Activated CD8-positive, alpha-beta T cell treated with anti-CD3 and anti-CD28 coated beads, Interleukin-2, amount 10 ng/mL, durations not matched to agents 7 days and 5 days (primary cell): Measurements from ENCODE around the gene CAMSAP1. TPM values are rescaled to one million over a fixed set of nuclear protein-coding genes. Genes with fewer than 3 reads are reported as not detected.

Experiments
- ATAC-seq: fragments of 150-1000 bp; cut with Tn5 transposase; one replicate; pipeline ENCODE4 v1.10.0; 2021; ENCODE audit warnings: moderate library complexity
- CTCF ChIA-PET: fragments of 350-600 bp; sonication (Branson Sonifier 250); formaldehyde crosslinking; loops from one replicate; lab custom pipeline; 2021; ENCODE audit warnings: antibody characterized with exemption; lab: Charles Lee
- POLR2A ChIA-PET: fragments of 350-600 bp; sonication (Branson Sonifier 250); formaldehyde crosslinking; loops from one replicate; lab custom pipeline; 2021; ENCODE audit warnings: antibody characterized with exemption; lab: Charles Lee
- DNase-seq: peaks from one replicate; pipeline ENCODE4 v3.0.0-alpha.2; 2020
- H3K27ac Mint-ChIP-seq: one replicate; pipeline ENCODE4 v1.8.0; 2021; ENCODE audit warnings: mild to moderate bottlenecking, mixed read lengths
- H3K27me3 Mint-ChIP-seq: one replicate; pipeline ENCODE4 v1.8.0; 2021; ENCODE audit warnings: low read depth, mixed read lengths
- H3K36me3 Mint-ChIP-seq: one replicate; pipeline ENCODE4 v1.8.0; 2021; ENCODE audit warnings: low read depth, mixed read lengths
- H3K4me1 Mint-ChIP-seq: one replicate; pipeline ENCODE4 v1.8.0; 2021; ENCODE audit warnings: low read depth, mixed read lengths
- H3K4me3 Mint-ChIP-seq: one replicate; pipeline ENCODE4 v1.8.0; 2021; ENCODE audit warnings: mild to moderate bottlenecking, mixed read lengths
- H3K9me3 Mint-ChIP-seq: one replicate; pipeline ENCODE4 v1.8.0; 2022; ENCODE audit warnings: mixed read lengths; ENCODE audit not compliant: insufficient read depth
- total RNA-seq, 2 experiments: library from RNA; stranded (reverse); gene quantifications; one replicate each; pipeline ENCODE4 v1.2.3, GENCODE V29; 2021

The CAMSAP1 gene
- total RNA-seq, 2 experiments from 2014 or later: 20.3 to 21.5 TPM

DNA sequence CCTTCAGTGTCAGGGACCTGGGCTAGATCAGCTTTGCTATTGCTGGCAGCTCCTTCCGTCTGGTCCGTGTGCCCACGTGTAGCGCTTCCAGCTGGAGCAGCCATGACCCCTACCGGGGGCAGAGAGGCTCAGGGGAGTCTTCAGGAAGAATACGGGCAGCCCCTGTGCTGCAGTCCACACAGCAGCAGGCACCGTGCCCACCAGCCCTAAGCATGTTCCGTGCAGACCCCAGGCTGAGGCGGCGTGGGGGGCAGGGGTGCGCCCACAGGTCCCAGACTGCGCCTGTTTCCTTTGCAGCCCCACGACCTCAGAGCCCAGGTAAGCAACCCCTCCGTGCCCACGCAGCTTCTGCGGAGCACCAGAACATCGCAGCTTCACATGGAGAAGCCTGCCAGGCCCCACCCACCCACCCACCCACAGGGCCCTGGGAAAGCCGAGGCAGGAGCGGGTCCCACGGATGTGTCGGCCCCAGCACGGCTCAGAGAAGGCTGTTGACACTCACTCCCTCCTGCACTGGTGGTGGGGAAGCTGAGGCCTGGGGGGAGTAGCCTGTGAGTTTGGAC, 122.3 kb downstream of the CAMSAP1 start:
- Mint-ChIP-seq H3K27ac (no peak overlapping the region), H3K9me3 (no peaks in the 10 kb centered on the region), H3K36me3 (no peaks in the 10 kb centered on the region)

DNA sequence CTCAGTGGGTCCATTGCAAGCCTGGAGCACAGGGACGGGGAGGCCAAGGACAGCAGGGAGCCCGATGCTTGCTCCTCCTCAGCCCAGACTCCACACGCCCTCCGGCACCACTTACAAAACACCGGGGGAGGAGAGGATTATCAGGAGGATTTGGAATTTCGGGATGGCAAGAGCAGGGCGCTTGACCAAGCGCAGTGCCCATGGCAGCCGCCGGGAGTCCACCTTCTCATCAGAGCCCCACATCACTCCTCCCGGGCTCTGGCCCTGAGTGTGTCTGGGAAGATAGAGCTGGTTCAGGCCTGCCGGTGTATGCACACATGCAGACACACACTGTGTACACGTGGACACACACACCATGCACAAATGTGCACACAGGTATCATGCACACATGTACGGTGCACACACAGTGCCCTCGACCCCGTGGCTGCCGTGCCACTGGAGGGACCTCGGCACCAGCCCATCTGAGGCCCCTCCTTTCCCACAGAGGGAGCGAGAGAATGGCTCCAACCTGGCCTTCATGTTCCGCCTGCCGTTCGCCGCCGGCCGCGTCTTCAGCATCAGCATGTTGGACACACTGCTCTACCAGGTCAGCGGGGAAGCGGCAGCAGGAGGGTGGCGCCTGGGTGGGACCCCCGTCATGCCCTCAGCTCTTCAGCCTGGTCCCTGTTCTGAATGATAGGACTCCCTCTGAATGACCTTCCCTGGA, 123.7 kb downstream of the CAMSAP1 start:
- ChIA-PET POLR2A (no interaction called here), CTCF (no interaction called here)
- Mint-ChIP-seq H3K4me3 (no peak overlapping the region), H3K9me3 (no peaks in the 10 kb centered on the region), H3K4me1 (no peaks in the 10 kb centered on the region), H3K27ac (no peak overlapping the region), H3K27me3 (no peaks in the 10 kb centered on the region), H3K36me3 (no peaks in the 10 kb centered on the region)
- DNase-seq (no peak), ATAC-seq (no peak)

More for the DNA sequence above, 122.3 kb downstream of the CAMSAP1 start:
- DNase-seq (no peak), ATAC-seq (no peak)
- H3K4me1 Mint-ChIP-seq: no peaks in the 10 kb centered on the region
- no peaks in the 10 kb centered on the region for H3K27me3 Mint-ChIP-seq
- POLR2A ChIA-PET: no interaction called here
- CTCF ChIA-PET: no interaction called here
- no peak overlapping the region for H3K4me3 Mint-ChIP-seq

DNA sequence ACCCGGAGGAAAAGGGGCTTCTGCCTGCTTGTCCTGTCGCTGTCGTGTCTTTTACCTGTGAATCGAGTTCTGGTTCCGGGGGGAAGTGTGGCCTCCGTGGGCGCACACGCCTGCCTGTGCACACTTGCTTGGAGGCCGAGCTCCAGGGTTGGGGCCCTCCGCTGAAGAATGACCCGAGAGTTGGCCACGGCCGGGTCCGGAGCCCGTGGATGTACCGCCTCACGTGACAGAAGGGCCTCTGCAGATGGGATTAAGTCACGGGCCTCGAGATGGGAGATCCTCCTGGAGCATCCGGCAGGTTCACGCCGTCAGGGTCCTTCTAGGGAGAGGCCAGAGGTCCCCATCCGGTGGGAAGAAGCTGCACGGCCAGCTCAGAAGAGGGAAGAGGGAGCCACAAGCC, 124.4 kb downstream of the CAMSAP1 start:
- no peak overlapping the region for H3K27ac Mint-ChIP-seq
- DNase-seq: no peak
- no peaks in the 10 kb centered on the region for H3K27me3 Mint-ChIP-seq
- ChIA-PET POLR2A (no interaction called here), CTCF (no interaction called here)
- H3K9me3 Mint-ChIP-seq: no peaks in the 10 kb centered on the region
- no peak for ATAC-seq
- no peaks in the 10 kb centered on the region for H3K4me1 Mint-ChIP-seq
- no peaks in the 10 kb centered on the region for H3K36me3 Mint-ChIP-seq
- H3K4me3 Mint-ChIP-seq: no peak overlapping the region

DNA sequence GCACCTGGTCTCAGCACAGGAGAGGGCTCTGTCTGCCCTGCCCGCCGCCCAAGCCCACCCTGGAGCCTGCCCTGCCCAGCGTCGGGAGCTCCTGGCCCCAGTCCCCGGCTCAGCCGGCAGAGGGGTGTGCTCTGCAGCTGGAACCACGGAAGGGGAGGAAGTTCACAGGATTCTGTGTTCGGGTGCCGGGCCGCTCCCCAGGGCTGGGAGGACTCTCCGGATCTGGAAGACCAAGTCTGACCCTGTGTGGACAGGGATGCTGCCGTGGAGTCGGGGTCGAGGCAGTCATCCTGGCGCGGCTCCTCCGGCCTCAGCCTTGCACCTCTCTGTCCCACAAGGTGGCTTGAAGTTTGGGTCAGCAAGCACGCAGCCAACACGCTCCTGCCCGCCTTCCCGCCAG, 126.7 kb downstream of the CAMSAP1 start:
- Mint-ChIP-seq H3K4me3 (no peak overlapping the region), H3K4me1 (no peaks in the 10 kb centered on the region), H3K27ac (no peak overlapping the region), H3K27me3 (no peaks in the 10 kb centered on the region), H3K36me3 (no peaks in the 10 kb centered on the region), H3K9me3 (no peaks in the 10 kb centered on the region)
- no peak for DNase-seq
- POLR2A ChIA-PET: no interaction called here
- CTCF ChIA-PET: no interaction called here
- ATAC-seq: no peak

DNA sequence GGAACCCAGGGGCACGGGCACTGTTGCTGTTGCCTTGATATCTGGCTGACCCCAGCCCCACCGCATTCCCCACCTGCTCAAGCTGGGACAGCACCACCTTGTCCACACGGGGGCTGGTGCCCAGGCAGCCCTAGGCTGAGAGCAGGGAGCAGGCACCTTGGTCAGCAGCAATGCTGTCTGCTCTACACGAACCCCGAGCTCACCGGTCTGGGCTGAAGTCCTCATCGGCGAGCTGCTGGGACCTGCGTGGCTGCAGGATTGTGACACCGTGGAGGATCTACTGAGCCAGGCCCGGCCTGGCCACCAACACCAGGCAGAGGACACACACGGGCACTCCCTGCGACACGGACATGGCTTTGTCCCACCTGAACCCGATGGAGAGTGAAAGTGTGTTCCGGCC, 127.3 kb downstream of the CAMSAP1 start:
- Mint-ChIP-seq H3K4me3 (no peak overlapping the region), H3K27ac (no peak overlapping the region), H3K9me3 (no peaks in the 10 kb centered on the region), H3K27me3 (no peaks in the 10 kb centered on the region), H3K4me1 (no peaks in the 10 kb centered on the region), H3K36me3 (no peaks in the 10 kb centered on the region)
- ChIA-PET CTCF (no interaction called here), POLR2A (no interaction called here)
- DNase-seq: no peak
- ATAC-seq: no peak

DNA sequence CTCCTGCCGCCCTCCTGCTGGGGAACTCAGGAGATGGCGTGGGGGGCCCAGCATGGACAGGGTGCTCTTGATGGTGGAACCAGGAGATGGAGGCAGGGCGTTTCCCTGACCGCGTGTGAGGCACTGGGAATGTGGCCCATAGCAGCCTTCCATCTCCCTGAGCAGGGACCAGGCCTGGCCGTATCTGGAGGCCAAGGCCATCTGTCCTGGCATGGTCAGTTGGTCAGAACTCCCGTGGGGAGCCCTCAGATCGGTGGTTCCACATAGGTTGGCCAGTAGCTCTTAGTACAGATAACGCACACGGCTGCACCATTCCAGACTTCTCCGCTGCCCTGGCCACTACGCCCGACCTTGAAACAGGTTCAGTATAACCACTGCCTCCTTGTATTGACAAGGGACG, 127.8 kb downstream of the CAMSAP1 start:
- no peak overlapping the region for H3K4me3 Mint-ChIP-seq
- H3K27ac Mint-ChIP-seq: no peak overlapping the region
- DNase-seq: no peak
- no peaks in the 10 kb centered on the region for H3K9me3 Mint-ChIP-seq
- H3K27me3 Mint-ChIP-seq: no peaks in the 10 kb centered on the region
- POLR2A ChIA-PET: no interaction called here
- H3K36me3 Mint-ChIP-seq: no peaks in the 10 kb centered on the region
- no peaks in the 10 kb centered on the region for H3K4me1 Mint-ChIP-seq
- CTCF ChIA-PET: no interaction called here
- ATAC-seq: no peak

DNA sequence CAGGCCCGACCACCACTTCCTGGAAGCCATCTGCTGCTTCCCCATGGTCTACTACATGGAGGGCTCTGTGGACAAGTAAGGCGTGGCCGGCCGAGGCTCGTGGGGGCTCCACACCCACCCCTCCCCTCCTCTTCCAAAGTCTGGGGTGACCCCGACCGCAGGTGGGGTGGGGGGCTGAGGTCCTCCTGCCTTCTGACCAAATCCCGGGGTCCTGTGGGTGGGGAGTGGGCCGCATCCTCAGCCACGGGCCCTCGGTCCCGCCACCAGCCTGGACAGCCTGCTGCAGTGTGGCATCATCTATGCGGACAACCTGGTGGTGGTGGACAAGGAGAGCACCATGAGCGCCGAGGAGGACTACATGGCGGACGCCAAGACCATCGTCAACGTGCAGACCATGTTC, 128.9 kb downstream of the CAMSAP1 start:
- H3K36me3 Mint-ChIP-seq: no peaks in the 10 kb centered on the region
- no peaks in the 10 kb centered on the region for H3K9me3 Mint-ChIP-seq
- no peak overlapping the region for H3K27ac Mint-ChIP-seq
- ChIA-PET POLR2A (no interaction called here), CTCF (no interaction called here)
- DNase-seq (no peak), ATAC-seq (no peak)
- H3K4me1 Mint-ChIP-seq: no peaks in the 10 kb centered on the region
- no peaks in the 10 kb centered on the region for H3K27me3 Mint-ChIP-seq
- H3K4me3 Mint-ChIP-seq: no peak overlapping the region

DNA sequence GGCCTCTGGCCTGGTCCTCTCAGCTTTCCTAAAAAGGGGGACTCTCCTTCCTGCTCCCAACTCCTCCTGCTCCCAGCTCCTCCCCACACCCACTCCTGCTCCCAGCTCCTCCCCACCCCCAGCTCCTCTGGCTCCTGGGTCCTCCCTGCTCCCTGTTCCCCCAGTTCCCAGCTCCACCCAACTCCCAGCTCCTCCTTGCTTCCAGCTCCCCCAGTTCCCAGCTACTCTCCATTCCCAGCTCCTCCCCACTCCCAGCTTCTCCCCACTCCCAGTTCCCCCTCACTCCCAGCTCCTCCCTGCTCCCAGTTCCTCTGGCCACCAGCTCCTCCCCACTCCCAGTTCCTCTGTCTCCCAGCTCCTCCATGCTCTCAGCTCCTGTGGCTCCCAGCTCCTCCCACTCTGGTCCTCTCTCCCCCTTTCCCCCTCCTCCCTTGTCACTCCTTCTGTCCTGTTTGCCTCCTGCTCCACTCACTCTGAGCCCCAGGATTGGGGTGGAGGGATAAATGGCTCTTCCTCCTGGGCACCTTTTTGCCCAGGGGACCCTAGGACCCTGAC, 129.6 kb downstream of the CAMSAP1 start:
- no peaks in the 10 kb centered on the region for H3K9me3 Mint-ChIP-seq
- no peak for DNase-seq
- H3K4me3 Mint-ChIP-seq: no peak overlapping the region
- POLR2A ChIA-PET: no interaction called here
- no peaks in the 10 kb centered on the region for H3K36me3 Mint-ChIP-seq
- H3K4me1 Mint-ChIP-seq: no peaks in the 10 kb centered on the region
- no peak overlapping the region for H3K27ac Mint-ChIP-seq
- ATAC-seq: no peak
- no peaks in the 10 kb centered on the region for H3K27me3 Mint-ChIP-seq
- CTCF ChIA-PET: no interaction called here

DNA sequence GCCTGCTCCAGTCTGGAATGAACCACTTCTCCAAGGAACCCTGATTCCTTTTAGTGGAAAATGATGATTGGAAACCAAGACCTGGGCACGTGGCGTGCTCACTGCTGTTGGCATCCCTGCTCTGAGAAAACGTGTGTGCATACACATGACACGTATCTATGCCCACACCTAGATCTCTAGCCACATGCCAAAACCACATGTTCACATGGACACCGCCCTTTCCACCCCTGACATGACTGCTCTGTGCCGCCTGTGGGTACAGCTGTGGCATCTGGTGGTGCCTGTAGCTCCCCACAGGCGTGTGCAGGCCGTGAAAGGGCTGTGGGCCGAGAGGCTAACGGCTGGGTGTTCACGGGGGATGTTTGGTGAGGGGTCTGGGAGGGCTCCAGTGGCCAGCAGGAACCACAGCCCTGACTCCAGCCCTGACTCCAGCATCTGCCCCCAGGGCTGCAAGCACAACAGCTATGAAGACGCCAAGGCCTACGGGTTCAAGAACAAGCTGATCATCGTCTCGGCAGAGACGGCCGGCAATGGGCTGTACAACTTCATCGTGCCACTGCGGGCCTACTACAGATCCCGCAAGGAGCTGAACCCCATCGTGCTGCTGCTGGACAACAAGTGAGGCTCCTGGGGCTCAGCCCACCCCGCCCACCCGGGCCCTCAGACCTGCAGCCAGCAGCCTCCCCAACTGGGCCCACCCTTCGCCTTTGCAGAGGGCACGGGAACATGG, 130.3 kb downstream of the CAMSAP1 start:
- ChIA-PET CTCF (no interaction called here), POLR2A (no interaction called here)
- H3K9me3 Mint-ChIP-seq: no peaks in the 10 kb centered on the region
- no peaks in the 10 kb centered on the region for H3K36me3 Mint-ChIP-seq
- H3K27me3 Mint-ChIP-seq: no peaks in the 10 kb centered on the region
- DNase-seq (no peak), ATAC-seq (no peak)
- no peaks in the 10 kb centered on the region for H3K4me1 Mint-ChIP-seq
- no peak overlapping the region for H3K27ac Mint-ChIP-seq
- no peak overlapping the region for H3K4me3 Mint-ChIP-seq

DNA sequence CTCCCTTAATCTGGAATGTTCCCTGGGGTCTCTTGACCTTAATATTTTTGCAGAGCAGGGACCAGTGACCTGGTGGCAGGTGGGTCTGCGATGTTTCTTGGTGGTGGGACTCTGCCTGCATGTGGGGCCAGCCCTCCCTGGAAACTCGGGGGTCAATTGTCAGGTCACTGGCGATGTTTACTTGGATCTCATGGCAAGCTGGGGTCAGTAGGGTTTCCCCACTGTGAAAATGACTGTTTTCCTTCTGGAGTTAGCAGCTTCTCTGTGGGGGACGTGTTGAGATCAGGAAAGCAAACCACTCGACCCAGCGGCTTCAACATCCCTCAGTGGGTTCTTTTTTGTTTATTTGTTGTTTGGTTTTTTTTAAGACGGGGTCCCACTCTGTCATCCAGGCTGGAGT, 131.4 kb downstream of the CAMSAP1 start:
- Mint-ChIP-seq H3K4me1 (no peaks in the 10 kb centered on the region), H3K36me3 (no peaks in the 10 kb centered on the region), H3K27me3 (no peaks in the 10 kb centered on the region), H3K9me3 (no peaks in the 10 kb centered on the region), H3K4me3 (no peak overlapping the region), H3K27ac (no peak overlapping the region)
- ChIA-PET POLR2A (no interaction called here), CTCF (no interaction called here)
- no peak for DNase-seq
- no peak for ATAC-seq

DNA sequence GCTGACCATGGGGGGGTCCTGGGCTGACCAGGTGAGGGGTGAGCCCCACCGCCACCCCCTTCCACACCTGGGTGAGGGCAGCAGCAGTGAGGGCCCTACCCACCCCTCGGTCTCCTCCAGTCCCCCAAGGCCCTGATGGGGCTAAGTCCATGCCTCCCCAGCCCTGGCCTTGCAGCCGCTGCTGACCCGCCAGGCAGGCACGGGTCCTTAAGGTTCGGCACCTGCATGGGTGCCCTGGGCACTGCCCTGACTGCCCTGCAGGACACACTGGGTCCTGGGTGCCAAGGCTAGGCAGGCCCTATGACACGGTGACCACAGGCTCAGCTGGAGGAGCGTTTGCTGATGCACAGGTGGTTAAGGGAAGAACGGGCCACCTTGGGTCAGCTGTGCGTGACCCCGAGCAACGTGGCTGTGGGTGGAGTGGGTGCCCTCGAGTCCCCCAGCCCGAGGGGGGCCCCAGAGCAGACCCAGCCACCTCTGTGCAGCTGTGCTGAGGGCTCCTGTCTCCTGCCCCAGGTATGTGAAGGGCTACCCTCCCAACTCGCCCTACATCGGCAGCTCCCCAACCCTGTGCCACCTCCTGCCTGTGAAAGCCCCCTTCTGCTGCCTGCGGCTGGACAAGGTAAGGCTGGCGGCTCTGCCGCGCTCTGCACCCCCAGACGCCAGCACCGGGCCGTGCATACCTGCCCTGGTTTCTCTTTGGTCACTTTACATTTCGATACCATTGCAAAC, 132.4 kb downstream of the CAMSAP1 start:
- Mint-ChIP-seq H3K4me3 (no peak overlapping the region), H3K9me3 (no peaks in the 10 kb centered on the region), H3K4me1 (no peaks in the 10 kb centered on the region), H3K36me3 (no peaks in the 10 kb centered on the region), H3K27ac (no peak overlapping the region), H3K27me3 (no peaks in the 10 kb centered on the region)
- ChIA-PET CTCF (no interaction called here), POLR2A (no interaction called here)
- ATAC-seq (no peak), DNase-seq (no peak)
